Endothelial cell of umbilical vein (primary cell): ENCODE measurements around the gene MFSD6.

Source experiments
- EZH2 ChIP-seq: IDR thresholded peaks from 2 replicates; pipeline ENCODE4 v1.6.1; 2012; ENCODE audit warnings: borderline replicate concordance, low read depth, mild to moderate bottlenecking, moderate library complexity, low read length, inconsistent platforms; ENCODE audit not compliant: severe bottlenecking
- POLR2A ChIP-seq: IDR thresholded peaks from 2 replicates; pipeline ENCODE4 v1.6.1; 2012; ENCODE audit warnings: low read depth, mild to moderate bottlenecking, control low read depth, low read length
- TF ChIP-seq, protein P1 (sequence below), 2 donors: IDR thresholded peaks; 1 replicate in 1 of 2; 2 replicates in 1 of 2; pipeline ENCODE4 v1.5.1; 2011; ENCODE audit warnings: low read length in 2 of 2, mild to moderate bottlenecking in 2 of 2, moderate library complexity in 2 of 2, control low read depth in 1 of 2, inconsistent platforms in 1 of 2, low read depth in 1 of 2; ENCODE audit not compliant: insufficient read depth in 1 of 2; ENCODE audit errors: extremely low read depth in 1 of 2

- no peak for TF ChIP-seq POLR2A
- TF ChIP-seq, protein P1, sequence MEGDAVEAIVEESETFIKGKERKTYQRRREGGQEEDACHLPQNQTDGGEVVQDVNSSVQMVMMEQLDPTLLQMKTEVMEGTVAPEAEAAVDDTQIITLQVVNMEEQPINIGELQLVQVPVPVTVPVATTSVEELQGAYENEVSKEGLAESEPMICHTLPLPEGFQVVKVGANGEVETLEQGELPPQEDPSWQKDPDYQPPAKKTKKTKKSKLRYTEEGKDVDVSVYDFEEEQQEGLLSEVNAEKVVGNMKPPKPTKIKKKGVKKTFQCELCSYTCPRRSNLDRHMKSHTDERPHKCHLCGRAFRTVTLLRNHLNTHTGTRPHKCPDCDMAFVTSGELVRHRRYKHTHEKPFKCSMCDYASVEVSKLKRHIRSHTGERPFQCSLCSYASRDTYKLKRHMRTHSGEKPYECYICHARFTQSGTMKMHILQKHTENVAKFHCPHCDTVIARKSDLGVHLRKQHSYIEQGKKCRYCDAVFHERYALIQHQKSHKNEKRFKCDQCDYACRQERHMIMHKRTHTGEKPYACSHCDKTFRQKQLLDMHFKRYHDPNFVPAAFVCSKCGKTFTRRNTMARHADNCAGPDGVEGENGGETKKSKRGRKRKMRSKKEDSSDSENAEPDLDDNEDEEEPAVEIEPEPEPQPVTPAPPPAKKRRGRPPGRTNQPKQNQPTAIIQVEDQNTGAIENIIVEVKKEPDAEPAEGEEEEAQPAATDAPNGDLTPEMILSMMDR (IDR thresholded peaks at IDR 0.05; ENCODE audit: extremely low read depth in 1 of 2, insufficient read depth in 1 of 2, low read depth in 1 of 2, low read length in 2 of 2): no peak
- TF ChIP-seq EZH2: no peak
Observed at GRCh38 chr2:190535586-190535985, 127.4 kb downstream of the MFSD6 start.
